BE2C (cell line): Measurements from ENCODE around the gene CACNB4.

Source experiments
- DNase-seq: peaks from one replicate; pipeline ENCODE4 v3.0.0-alpha.2; 2020
- H3K27me3 ChIP-seq: fragments of 250-450 bp; sonication (Bioruptor Pico); 2 replicates; pipeline ENCODE4 v1.5.1; 2020; ENCODE audit warnings: mild to moderate bottlenecking
- H3K36me3 ChIP-seq: fragments of 250-450 bp; sonication (Bioruptor Pico); 2 replicates; pipeline ENCODE4 v1.5.1; 2020; ENCODE audit warnings: mild to moderate bottlenecking
- H3K4me1 ChIP-seq: fragments of 250-450 bp; sonication (Bioruptor Pico); 2 replicates; pipeline ENCODE4 v1.5.1; 2020
- H3K4me3 ChIP-seq: 2 replicates; pipeline ENCODE4 v1.5.1; 2011; ENCODE audit warnings: low read depth, low read length
- H3K9me3 ChIP-seq: fragments of 250-450 bp; sonication (Bioruptor Pico); 2 replicates; pipeline ENCODE4 v1.5.1; 2020
- TF ChIP-seq, protein P1 (sequence below): IDR thresholded peaks from 2 replicates; pipeline ENCODE4 v1.5.1; 2012; ENCODE audit warnings: mild to moderate bottlenecking, low read depth, low read length

Gene CACNB4

DNA sequence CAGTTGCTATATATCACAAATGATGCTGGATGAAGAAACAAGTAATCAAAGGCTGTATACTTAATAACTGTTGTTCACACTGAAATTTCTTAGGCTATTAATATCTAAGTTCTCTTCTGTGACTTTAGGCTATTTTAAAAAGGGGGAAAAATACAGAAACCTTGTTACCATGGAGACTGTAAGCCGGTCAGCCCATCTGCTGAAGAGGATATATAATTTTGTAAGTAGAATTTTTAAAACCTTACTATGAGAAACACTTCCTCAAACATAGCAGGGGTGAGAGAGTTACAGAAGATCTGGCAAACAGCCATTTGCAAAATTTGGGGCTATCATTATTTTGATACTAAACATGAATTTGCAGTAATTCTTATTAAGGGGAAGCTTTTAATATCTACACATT lies 27.8 kb downstream of the CACNB4 start:
- no peak for DNase-seq
- no peak overlapping the region for H3K4me3 ChIP-seq
- TF ChIP-seq, protein P1, sequence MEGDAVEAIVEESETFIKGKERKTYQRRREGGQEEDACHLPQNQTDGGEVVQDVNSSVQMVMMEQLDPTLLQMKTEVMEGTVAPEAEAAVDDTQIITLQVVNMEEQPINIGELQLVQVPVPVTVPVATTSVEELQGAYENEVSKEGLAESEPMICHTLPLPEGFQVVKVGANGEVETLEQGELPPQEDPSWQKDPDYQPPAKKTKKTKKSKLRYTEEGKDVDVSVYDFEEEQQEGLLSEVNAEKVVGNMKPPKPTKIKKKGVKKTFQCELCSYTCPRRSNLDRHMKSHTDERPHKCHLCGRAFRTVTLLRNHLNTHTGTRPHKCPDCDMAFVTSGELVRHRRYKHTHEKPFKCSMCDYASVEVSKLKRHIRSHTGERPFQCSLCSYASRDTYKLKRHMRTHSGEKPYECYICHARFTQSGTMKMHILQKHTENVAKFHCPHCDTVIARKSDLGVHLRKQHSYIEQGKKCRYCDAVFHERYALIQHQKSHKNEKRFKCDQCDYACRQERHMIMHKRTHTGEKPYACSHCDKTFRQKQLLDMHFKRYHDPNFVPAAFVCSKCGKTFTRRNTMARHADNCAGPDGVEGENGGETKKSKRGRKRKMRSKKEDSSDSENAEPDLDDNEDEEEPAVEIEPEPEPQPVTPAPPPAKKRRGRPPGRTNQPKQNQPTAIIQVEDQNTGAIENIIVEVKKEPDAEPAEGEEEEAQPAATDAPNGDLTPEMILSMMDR = no peak
- H3K27me3 ChIP-seq = no peaks in the 10 kb centered on the region
- no peaks in the 10 kb centered on the region for H3K4me1 ChIP-seq
- H3K36me3 ChIP-seq = no peaks in the 10 kb centered on the region
- H3K9me3 ChIP-seq = no peaks in the 10 kb centered on the region

DNA sequence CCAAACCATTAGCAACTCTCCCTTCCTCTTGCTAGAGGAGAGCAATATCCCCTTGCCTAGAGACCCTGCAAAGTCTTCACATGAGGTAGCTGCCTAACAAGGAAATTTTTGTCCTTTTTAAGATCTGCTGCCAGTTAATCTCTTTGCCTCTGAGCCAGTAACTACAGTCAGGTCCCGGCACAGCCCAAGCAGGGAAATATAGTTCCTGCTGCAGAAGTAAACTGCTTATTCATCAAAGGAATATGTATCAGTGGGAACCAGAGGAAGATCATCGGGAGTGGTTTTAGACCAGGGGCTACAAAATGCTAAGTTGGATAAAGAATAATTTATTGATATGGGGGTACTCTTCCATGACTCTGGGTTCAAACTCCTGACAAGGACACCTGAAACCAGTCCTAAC lies 30.6 kb downstream of the CACNB4 start:
- Histone ChIP-seq H3K27me3 (no peaks in the 10 kb centered on the region), H3K4me3 (no peak overlapping the region), H3K4me1 (no peaks in the 10 kb centered on the region), H3K36me3 (no peaks in the 10 kb centered on the region), H3K9me3 (no peaks in the 10 kb centered on the region)
- DNase-seq = no peak
- TF ChIP-seq, protein P1 = no peak

DNA sequence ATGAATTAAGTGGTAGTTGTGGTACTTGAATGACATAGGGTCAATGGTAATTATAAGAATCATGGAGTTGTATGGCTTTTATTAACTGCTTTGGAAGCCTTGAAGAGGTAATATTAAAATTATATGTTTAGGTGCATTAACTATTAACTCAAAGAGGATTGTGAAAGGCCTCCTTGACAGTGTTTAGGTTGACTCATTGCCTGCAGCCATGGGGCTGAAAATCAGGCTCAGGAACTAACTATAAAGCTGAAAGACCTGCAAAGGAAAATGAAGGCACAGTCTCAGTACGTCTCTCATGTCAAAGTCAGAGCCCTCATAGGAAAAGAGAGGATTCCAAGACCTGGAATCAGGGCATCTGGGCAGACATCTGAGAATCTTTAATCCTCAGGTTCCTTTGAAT lies 31.0 kb downstream of the CACNB4 start:
- Histone ChIP-seq H3K9me3 (no peaks in the 10 kb centered on the region), H3K4me3 (no peak overlapping the region), H3K27me3 (no peaks in the 10 kb centered on the region), H3K36me3 (no peaks in the 10 kb centered on the region), H3K4me1 (no peaks in the 10 kb centered on the region)
- TF ChIP-seq, protein P1 = no peak
- no peak for DNase-seq

DNA sequence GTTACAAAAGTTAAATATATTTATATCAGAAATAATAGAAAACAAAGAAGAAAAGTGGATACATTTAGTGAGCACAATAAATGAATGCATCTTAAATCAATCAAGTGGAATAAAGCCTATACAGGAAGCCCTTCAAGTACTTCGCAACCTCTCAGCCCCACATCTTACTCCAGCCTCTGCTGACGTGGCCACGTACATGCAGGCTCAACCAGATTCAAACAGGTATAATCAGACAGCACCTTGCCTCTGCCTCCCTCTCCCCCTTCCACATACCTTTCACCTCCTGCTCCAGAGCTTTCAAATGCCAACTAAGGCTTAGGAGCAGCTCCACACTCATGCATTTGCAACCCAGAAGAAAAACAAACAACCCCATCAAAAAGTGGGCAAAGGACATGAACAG lies 32.9 kb downstream of the CACNB4 start:
- no peaks in the 10 kb centered on the region for H3K4me1 ChIP-seq
- no peak for DNase-seq
- H3K36me3 ChIP-seq = no peaks in the 10 kb centered on the region
- no peaks in the 10 kb centered on the region for H3K9me3 ChIP-seq
- no peak overlapping the region for H3K4me3 ChIP-seq
- H3K27me3 ChIP-seq = no peaks in the 10 kb centered on the region
- TF ChIP-seq, protein P1 = no peak

DNA sequence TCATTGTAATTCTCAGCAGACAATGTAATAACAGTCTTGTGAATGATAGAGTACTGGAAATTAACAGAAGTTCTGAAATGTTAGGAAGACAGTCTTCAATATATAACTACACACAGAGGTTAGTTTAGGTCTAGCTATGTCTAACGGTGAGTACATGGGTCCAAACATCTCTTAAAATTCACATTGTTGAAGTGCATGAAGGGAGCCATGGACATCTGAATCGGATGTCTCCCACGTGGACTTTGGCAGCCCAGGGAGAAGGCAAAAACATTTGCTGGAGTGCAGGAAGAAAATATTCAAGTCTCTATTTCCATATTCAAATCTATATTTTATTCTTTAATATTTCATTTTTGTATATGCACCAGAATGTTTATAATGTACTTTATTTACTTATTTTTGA lies 34.8 kb downstream of the CACNB4 start:
- no peak overlapping the region for H3K4me3 ChIP-seq
- DNase-seq = no peak
- no peaks in the 10 kb centered on the region for H3K4me1 ChIP-seq
- TF ChIP-seq, protein P1 = no peak
- no peaks in the 10 kb centered on the region for H3K36me3 ChIP-seq
- no peaks in the 10 kb centered on the region for H3K27me3 ChIP-seq
- H3K9me3 ChIP-seq = no peaks in the 10 kb centered on the region

DNA sequence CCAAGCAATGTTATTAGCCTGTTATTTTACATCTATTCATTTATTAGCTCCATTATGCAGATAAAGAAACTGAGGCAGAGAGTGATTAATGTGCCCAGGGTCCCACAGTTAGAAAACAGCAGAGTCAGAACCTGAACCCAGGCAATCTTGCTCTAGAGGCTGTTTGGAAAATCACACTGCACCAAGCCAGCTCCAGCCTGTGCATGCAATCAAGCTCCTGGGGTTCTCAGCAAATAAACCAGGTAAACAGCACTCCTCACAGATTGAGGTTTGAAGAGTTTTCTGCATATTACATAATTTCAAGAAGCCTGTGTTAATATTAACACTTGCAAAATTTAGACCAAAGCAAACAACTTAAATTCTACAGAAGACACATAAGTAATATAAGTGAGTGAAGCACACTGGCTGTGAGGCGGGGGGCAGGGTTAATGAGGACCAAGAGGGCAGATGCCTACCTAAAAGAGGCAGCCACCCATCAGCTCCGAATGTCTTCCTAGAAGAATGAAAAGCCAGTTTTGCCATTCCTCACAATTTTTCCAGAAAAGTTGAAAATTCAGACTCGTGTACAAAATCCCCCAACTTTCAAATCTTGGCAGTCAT lies 35.4 kb downstream of the CACNB4 start:
- DNase-seq = no peak
- Histone ChIP-seq H3K27me3 (no peaks in the 10 kb centered on the region), H3K36me3 (no peaks in the 10 kb centered on the region), H3K4me1 (no peaks in the 10 kb centered on the region), H3K9me3 (no peaks in the 10 kb centered on the region), H3K4me3 (no peak overlapping the region)
- TF ChIP-seq, protein P1 = no peak
